K562 (cell line): ENCODE data around the gene CEP295NL.

Source experiments
- BHLHE40 ChIP-seq: IDR thresholded peaks from 2 replicates; pipeline ENCODE4 v1.6.1; 2011; ENCODE audit warnings: low read length, improper control_type of control experiment
- CHD1 ChIP-seq: fragments of 200-600 bp; sonication (generic); IDR thresholded peaks from one replicate; pipeline ENCODE4 v1.6.1; 2012; ENCODE audit warnings: mild to moderate bottlenecking, moderate library complexity, low read length, inconsistent platforms
- EP300 ChIP-seq: IDR thresholded peaks from 2 replicates; pipeline ENCODE4 v1.6.1; 2012; ENCODE audit warnings: low read length, improper control_type of control experiment
- EZH2 ChIP-seq: IDR thresholded peaks from 2 replicates; pipeline ENCODE4 v1.6.1; 2012; ENCODE audit warnings: low read depth, mild to moderate bottlenecking, inconsistent platforms, low read length, borderline replicate concordance
- FOS ChIP-seq: IDR thresholded peaks from 3 replicates; pipeline ENCODE4 v1.6.1; 2011; ENCODE audit not compliant: insufficient read length; ENCODE audit errors: extremely low read depth
- MCM3 ChIP-seq: fragments of 450-650 bp; IDR thresholded peaks from 2 replicates; pipeline ENCODE4 v1.6.1; 2016
- NR2C2 ChIP-seq, 2 experiments: fragments of 200-800 bp in 1 of 2; sonication (Bioruptor generic) in 1 of 2; sonication (generic) in 1 of 2; formaldehyde crosslinking in 1 of 2; IDR thresholded peaks; 2 replicates each; pipeline versions ENCODE4 v1.6.1 to v1.8.0; 2016 to 2022; ENCODE audit warnings: mild to moderate bottlenecking in 1 of 2, missing compliant biosample characterization in 1 of 2, missing genetic modification characterization in 1 of 2, missing genetic modification reagents in 1 of 2
- POLR2A ChIP-seq: fragments of 450-650 bp; conservative IDR thresholded peaks from 2 replicates; pipeline ENCODE4 v1.6.1; 2016
- POLR2AphosphoS5 ChIP-seq: IDR thresholded peaks from 2 replicates; pipeline ENCODE4 v1.6.1; 2011; ENCODE audit warnings: mild to moderate bottlenecking, low read depth, low read length, moderate library complexity; ENCODE audit not compliant: control insufficient read depth, insufficient read depth
- RFX5 ChIP-seq: IDR thresholded peaks from 2 replicates; pipeline ENCODE4 v1.6.1; 2011; ENCODE audit warnings: low read depth, mild to moderate bottlenecking, improper control_type of control experiment, low read length
- SNIP1 ChIP-seq: fragments of 450-650 bp; IDR thresholded peaks from 2 replicates; pipeline ENCODE4 v1.7.1; 2017; ENCODE audit warnings: low read depth, mild to moderate bottlenecking
- TBP ChIP-seq: optimal IDR thresholded peaks from 2 replicates; pipeline ENCODE3; 2011; ENCODE audit warnings: low read depth, low read length, improper control_type of control experiment
- U2AF2 ChIP-seq: fragments of 200-400 bp; formaldehyde crosslinking; optimal IDR thresholded peaks from 2 replicates; pipeline ENCODE3; 2017; ENCODE audit warnings: low read depth, mild to moderate bottlenecking, low read length
- ZFP36 ChIP-seq: fragments of 150-350 bp; IDR thresholded peaks from 2 replicates; pipeline ENCODE4 v1.6.1; 2018; ENCODE audit warnings: low read length, low read depth; ENCODE audit not compliant: partially characterized antibody

GRCh38 chr17:78905541-78905940 is 2.5 kb upstream of the CEP295NL start:
- TF ChIP-seq SNIP1 (no peak), POLR2A (no peak), BHLHE40 (no peak), NR2C2 (CRISPR knock-in tag; IDR thresholded peaks at IDR 0.05) (no peak), NR2C2 (tag; IDR thresholded peaks at IDR 0.05) (no peak), EP300 (no peak), CHD1 (no peak), TBP (no peak), EZH2 (no peak), FOS (no peak), POLR2AphosphoS5 (no peak), RFX5 (no peak), U2AF2 (no peak), ZFP36 (no peak), MCM3 (no peak)
